Heart left ventricle (tissue), 16 donors: Measurements from ENCODE around the gene ACSS1. TPM values are rescaled to one million over a fixed set of nuclear protein-coding genes. Genes with fewer than 3 reads are reported as not detected.

ENCODE experiments used
- ATAC-seq, 4 donors: fragments of 200-7000 bp; cut with Tn5 transposase; one replicate each; pipeline ENCODE4 v1.9.1; 2020 to 2022; ENCODE audit warnings: moderate library complexity in 4 of 4, mild to moderate bottlenecking in 3 of 4, moderate number of reproducible peaks in 1 of 4
- DNase-seq, 5 donors: peaks; one replicate each; pipeline ENCODE4 v3.0.0-alpha.2; 2020
- H3K27ac ChIP-seq, 12 donors: fragments of 200-600 bp; sonication (generic) in 4 of 12; one replicate each; pipeline versions ENCODE4 v1.5.0 to v1.8.0; 2016 to 2022; ENCODE audit warnings: mild to moderate bottlenecking in 2 of 12
- H3K27me3 ChIP-seq, 9 donors: fragments of 200-600 bp; sonication (generic) in 2 of 9; one replicate each; pipeline versions ENCODE4 v1.5.1 to v1.8.0; 2016 to 2022; ENCODE audit warnings: mild to moderate bottlenecking in 3 of 9
- H3K36me3 ChIP-seq, 9 donors: fragments of 200-600 bp; sonication (generic) in 2 of 9; one replicate each; pipeline versions ENCODE4 v1.5.0 to v1.8.0; 2018 to 2022; ENCODE audit warnings: mild to moderate bottlenecking in 2 of 9
- H3K4me1 ChIP-seq, 12 donors: fragments of 200-600 bp; sonication (generic) in 4 of 12; one replicate each; pipeline versions ENCODE4 v1.5.0 to v1.8.0; 2016 to 2022; ENCODE audit warnings: mild to moderate bottlenecking in 3 of 12
- H3K4me3 ChIP-seq, 12 donors: fragments of 200-600 bp; sonication (generic) in 4 of 12; one replicate each; pipeline versions ENCODE4 v1.5.0 to v1.8.0; 2017 to 2022; ENCODE audit warnings: mild to moderate bottlenecking in 9 of 12, moderate library complexity in 4 of 12
- H3K9me3 ChIP-seq, 12 donors: fragments of 200-600 bp; sonication (generic) in 4 of 12; one replicate each; pipeline versions ENCODE4 v1.5.0 to v1.8.0; 2016 to 2022; ENCODE audit warnings: mild to moderate bottlenecking in 1 of 12
- POLR2A ChIP-seq, 2 donors: fragments of 450-650 bp; IDR thresholded peaks; one replicate each; pipeline ENCODE4 v1.6.1; 2017; ENCODE audit warnings: antibody characterized with exemption in 2 of 2, mild to moderate bottlenecking in 2 of 2, moderate library complexity in 2 of 2
- WGBS, 4 donors: extraction: QIAGEN DNeasy Blood & Tissue Kit in 2 of 4; methylation state at CpG; one replicate each; pipeline versions ENCODE4 v1.1.5 to v1.1.7; 2013 to 2018; 5-methylcytosine and 5-hydroxymethylcytosine counted together
- intact Hi-C, 10 donors: fragments of 100-400 bp; cut with DNase I; formaldehyde crosslinking; loops; one replicate each; pipeline versions ENCODE4 v1.11.1 to v1.14.2; 2022
- polyA plus RNA-seq, 2 donors: library from polyadenylated mRNA; stranded (reverse); fragments of 200-250 nt; gene quantifications; one replicate each; pipeline ENCODE4 v1.2.3, GENCODE V29; 2013
- total RNA-seq, 9 donors: library from RNA; depleted of rRNA in 2 of 9; stranded (reverse); fragments of >200 nt in 2 of 9; fragmentation: NEBNext Ultra II Directional in 3 of 9; extraction: Animal tissue kit (Norgen Biotek cat#: 25700) in 3 of 9; gene quantifications; one replicate each; pipeline versions ENCODE4 v1.1.0 to v1.2.4, GENCODE V29; 2016 to 2023
- TF ChIP-seq, protein P1 (sequence below), 12 donors: fragments of 200-600 bp; sonication (generic) in 4 of 12; IDR thresholded peaks; one replicate each; pipeline versions ENCODE4 v1.5.0 to v1.8.0; 2018 to 2022; ENCODE audit warnings: antibody characterized with exemption in 12 of 12, mild to moderate bottlenecking in 5 of 12
- donor health status: ischemic (EF 13 %, LVEDD 7.1; RV severe dilation, severe dysfunction).
- donor health status: healthy with polysubstance abuse.
- donor health status: DM: no; HTN: yes; CAD: no.
- donor health status: DM: no; HTN: no; CAD: no.
- donor health status: ischemic (EF 25% LVEDD 6.9; RV normal size, moderate dysfunction).
- donor health status: ischemic (EF 25% LVEDD 5.7; RV mildly dilated, moderate dysfunction).
- donor health status: healthy.
- donor health status: DM: yes; HTN: yes; CAD: no.
- donor health status: ischemic (EF 35%, LVEDD 5.7; RV mildly dilated, moderate dysfunction).
- donor health status: nonischemic (EF 11% LVEDD 7.7; RV severe dilation, severe dysfunction).
- donor health status: DM: yes; HTN: yes; CAD: no.
- donor health status: PGD.
- donor health status: ischemic (EF 29% LVEDD 5.4; RV normal size, mild dysfunction).
- donor health status: nonischemic (EF 23%, LVEDD 6.1; RV moderate dilation, normal function).

ACSS1 gene
- total and polyA plus RNA-seq, 11 donors: 43.5 to 177 (median 81.4) TPM

DNA sequence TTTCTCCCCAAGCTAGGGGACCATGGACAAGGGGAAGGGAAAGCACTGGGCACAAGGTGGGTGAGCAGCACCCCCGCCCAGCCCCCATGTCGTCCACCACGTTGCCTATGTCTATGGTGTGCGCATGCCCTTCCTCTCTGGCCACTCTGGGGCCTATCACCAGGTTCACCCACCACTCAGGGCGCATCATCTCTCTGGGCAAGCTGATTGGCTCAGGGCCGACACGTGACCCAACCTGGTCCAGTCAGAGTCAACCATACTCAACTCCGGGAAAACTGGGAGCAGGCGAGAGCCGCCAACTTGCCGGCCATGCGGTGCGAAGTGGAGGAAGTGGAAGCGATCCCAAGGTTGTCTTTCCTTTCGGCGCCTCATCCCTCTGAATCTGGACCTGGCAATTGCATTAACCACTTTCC is 25.9 kb downstream of the ACSS1 start:
- no peaks in the 10 kb centered on the region for H3K9me3 ChIP-seq
- H3K4me3 ChIP-seq: peak overlapping the region in 3 of 12 donors; percentile 11 to 24 (median 20)
- H3K27ac ChIP-seq: peak overlapping the region; percentile 53 to 88 (median 76)
- H3K36me3 ChIP-seq: peaks cover 0 to 34% (median 22%) of the 10 kb centered on the region in 9 donors
- DNase-seq (peak in 2 of 5 donors; percentile 21 to 30), ATAC-seq (peak in 1 of 4 donors; percentile 29)
- WGBS, 4 donors: 76 to 88% (median 82%) methylated on average over 10 to 16 of the region's 16 CpGs
- H3K27me3 ChIP-seq: no peaks in the 10 kb centered on the region
- no peak for TF ChIP-seq POLR2A (IDR thresholded peaks at IDR 0.05)
- TF ChIP-seq, protein P1, sequence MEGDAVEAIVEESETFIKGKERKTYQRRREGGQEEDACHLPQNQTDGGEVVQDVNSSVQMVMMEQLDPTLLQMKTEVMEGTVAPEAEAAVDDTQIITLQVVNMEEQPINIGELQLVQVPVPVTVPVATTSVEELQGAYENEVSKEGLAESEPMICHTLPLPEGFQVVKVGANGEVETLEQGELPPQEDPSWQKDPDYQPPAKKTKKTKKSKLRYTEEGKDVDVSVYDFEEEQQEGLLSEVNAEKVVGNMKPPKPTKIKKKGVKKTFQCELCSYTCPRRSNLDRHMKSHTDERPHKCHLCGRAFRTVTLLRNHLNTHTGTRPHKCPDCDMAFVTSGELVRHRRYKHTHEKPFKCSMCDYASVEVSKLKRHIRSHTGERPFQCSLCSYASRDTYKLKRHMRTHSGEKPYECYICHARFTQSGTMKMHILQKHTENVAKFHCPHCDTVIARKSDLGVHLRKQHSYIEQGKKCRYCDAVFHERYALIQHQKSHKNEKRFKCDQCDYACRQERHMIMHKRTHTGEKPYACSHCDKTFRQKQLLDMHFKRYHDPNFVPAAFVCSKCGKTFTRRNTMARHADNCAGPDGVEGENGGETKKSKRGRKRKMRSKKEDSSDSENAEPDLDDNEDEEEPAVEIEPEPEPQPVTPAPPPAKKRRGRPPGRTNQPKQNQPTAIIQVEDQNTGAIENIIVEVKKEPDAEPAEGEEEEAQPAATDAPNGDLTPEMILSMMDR (IDR thresholded peaks at IDR 0.05): no peak
- intact Hi-C loops: loop anchor here in 6 of 10 donors (2.0 to 5.0 kb wide), 4 partner anchors 25 to 37 kb away; no protein-coding TSS in a partner anchor
- H3K4me1 ChIP-seq: peaks cover 16 to 77% (median 59%) of the 10 kb centered on the region in 12 donors

- Histone ChIP-seq H3K36me3 (peaks cover 0 to 34% (median 22%) of the 10 kb centered on the region in 9 donors), H3K4me1 (peaks cover 14 to 74% (median 55%) of the 10 kb centered on the region in 12 donors), H3K27ac (peak overlapping the region in 3 of 12 donors; percentile 80 to 88 (median 83)), H3K4me3 (no peak overlapping the region), H3K27me3 (no peaks in the 10 kb centered on the region), H3K9me3 (no peaks in the 10 kb centered on the region)
- WGBS, 4 donors: 69 to 99% (median 91%) methylated on average over 3 of the region's 3 CpGs
- intact Hi-C loops: loop anchor here in 4 of 10 donors (5.0 kb wide), 2 partner anchors 34 to 36 kb away; no protein-coding TSS in a partner anchor
- TF ChIP-seq POLR2A (IDR thresholded peaks at IDR 0.05): no peak
- TF ChIP-seq, protein P1 (IDR thresholded peaks at IDR 0.05): no peak
- ATAC-seq: no peak
- DNase-seq: no peak
Measured at GRCh38 chr20:25031241-25031640, 26.7 kb downstream of the ACSS1 start.

GRCh38 chr20:25030649-25031207 is 27.2 kb downstream of the ACSS1 start:
- H3K9me3 ChIP-seq: no peaks in the 10 kb centered on the region
- intact Hi-C loops: loop anchor here in 4 of 10 donors (5.0 kb wide), 2 partner anchors 33 to 37 kb away; no protein-coding TSS in a partner anchor
- H3K4me3 ChIP-seq: no peak overlapping the region
- peak overlapping the region in 1 of 12 donors; percentile 80 for H3K27ac ChIP-seq
- DNase-seq: peak in 3 of 5 donors; percentile 25 to 47 (median 30)
- peaks cover 0 to 34% (median 22%) of the 10 kb centered on the region in 9 donors for H3K36me3 ChIP-seq
- H3K27me3 ChIP-seq: no peaks in the 10 kb centered on the region
- 74 to 86% (median 81%) methylated on average over 2 to 8 of the region's 8 CpGs for WGBS, 4 donors
- ATAC-seq: no peak
- H3K4me1 ChIP-seq: peaks cover 16 to 74% (median 50%) of the 10 kb centered on the region in 12 donors
- TF ChIP-seq, protein P1 (IDR thresholded peaks at IDR 0.05): no peak
- no peak for TF ChIP-seq POLR2A (IDR thresholded peaks at IDR 0.05)

DNA sequence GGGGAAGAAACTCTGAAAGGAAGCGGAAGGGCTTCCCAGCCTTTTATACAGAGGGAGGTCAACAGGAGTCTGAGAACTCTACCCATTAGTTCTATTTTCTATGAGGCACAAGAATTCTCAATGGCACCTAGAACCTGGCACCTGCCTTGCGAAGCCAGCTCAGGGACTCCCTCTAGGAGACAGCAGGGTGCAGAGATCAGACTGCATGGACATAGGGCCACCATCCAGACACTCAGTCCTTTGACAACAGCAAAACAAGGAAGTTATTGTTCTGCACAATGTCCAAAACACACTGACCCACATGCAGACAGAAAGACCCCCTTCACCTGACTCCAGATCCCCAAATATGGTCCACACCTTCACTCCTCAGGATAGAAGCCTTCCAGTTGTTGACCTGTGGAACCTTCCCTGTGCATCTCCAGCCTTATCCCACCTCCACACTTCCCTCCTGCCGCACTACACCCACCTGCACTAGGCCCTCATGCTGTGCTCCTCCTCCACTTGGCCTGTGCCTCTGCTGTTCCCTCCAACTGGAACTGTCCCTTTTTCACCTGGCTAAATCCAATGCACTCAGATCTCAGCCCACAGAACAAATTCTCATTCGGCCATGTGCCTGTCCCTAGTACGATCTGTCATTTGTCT is 27.8 kb downstream of the ACSS1 start:
- peaks cover 0 to 34% (median 22%) of the 10 kb centered on the region in 9 donors for H3K36me3 ChIP-seq
- DNase-seq (peak in 1 of 5 donors; percentile 3), ATAC-seq (no peak)
- intact Hi-C loops: loop anchor here in 4 of 10 donors (5.0 kb wide), 2 partner anchors 33 to 37 kb away; no protein-coding TSS in a partner anchor
- H3K4me3 ChIP-seq: no peak overlapping the region
- H3K9me3 ChIP-seq: no peaks in the 10 kb centered on the region
- H3K4me1 ChIP-seq: peaks cover 16 to 74% (median 46%) of the 10 kb centered on the region in 12 donors
- no peak overlapping the region for H3K27ac ChIP-seq
- no peaks in the 10 kb centered on the region for H3K27me3 ChIP-seq
- WGBS, 4 donors: 90 to 96% (median 94%) methylated on average over 5 of the region's 5 CpGs
- TF ChIP-seq, protein P1 (IDR thresholded peaks at IDR 0.05): no peak
- no peak for TF ChIP-seq POLR2A (IDR thresholded peaks at IDR 0.05)
